HG03103 (cell line): ENCODE measurements around the gene NUTM2G.
"Not testable (repeated sequence)": the region's sequence is repeated elsewhere in the genome, so short reads cannot be mapped to it uniquely, and the experiment has no call there.

Experiments
- ATAC-seq: cut with Tn5 transposase; IDR thresholded peaks from one replicate; pipeline ENCODE4 v1.9.1; 2021; ENCODE audit warnings: low read depth; ENCODE audit not compliant: unreplicated experiment

NUTM2G gene

GRCh38 chr9:96928543-96928942 is at the start of gene NUTM2G:
NUTM2G (plus strand) TSS chr9:96928843; CDS start chr9:96929025, 182 bp downstream.
- ATAC-seq: not testable (repeated sequence)

DNA sequence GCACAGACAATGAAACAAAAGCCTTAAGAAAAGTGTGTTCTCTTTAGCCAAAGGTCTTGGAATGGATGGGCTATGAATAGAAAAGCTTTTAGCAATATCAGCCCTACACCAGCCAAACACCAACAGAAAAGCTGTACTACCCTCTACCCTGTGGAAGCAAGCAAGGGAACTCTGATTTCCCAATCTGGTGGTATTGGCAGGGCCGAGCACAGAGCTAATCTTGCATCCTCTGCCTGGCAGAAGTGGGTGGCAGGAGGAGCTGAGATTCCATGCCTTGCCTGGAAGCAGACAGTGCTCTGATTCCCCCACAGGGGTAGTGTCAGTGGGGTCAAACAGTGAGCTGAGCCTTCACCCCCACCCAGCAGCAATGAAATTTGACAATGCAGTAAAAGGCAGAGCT is 44.7 kb upstream of the NUTM2G start:
- ATAC-seq: no peak

DNA sequence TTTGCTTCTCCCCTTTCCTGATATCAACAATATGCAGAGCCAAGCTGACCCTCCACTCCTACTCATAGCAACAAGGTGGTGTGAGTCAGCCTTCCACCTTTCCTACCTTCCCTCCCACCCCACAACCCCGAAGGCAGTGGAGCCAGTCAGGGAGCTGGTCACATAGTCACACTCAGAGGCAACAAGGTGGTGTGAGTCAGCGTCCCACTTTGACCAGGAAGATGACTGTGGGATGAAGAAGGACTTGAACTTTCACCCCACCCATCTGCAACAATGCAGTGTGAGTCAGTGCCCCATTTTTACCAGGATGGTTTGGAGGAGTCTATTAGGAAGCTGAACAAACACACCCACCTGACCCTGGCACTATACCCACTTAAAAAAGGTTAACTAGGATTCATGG is 44.2 kb upstream of the NUTM2G start:
- ATAC-seq: no peak

DNA sequence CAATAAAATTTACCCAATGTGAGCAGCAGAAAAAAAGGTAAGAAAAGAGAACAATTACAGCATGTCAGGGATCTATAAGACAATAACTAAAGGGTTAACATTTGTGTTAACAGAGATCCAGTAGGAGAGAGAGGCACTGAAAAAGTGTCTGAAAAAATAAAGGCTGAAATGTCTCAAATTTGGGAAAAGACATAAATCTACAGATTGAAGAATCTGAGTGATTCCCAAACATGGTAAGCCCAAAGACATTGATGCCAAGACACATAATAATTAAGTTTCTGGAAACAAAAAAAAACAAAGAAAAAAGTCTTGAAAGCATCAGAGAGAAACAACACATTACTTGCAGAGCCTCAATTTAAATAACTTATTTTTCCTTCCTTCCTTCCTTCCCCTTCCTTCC is 43.2 kb upstream of the NUTM2G start:
- ATAC-seq: no peak

DNA sequence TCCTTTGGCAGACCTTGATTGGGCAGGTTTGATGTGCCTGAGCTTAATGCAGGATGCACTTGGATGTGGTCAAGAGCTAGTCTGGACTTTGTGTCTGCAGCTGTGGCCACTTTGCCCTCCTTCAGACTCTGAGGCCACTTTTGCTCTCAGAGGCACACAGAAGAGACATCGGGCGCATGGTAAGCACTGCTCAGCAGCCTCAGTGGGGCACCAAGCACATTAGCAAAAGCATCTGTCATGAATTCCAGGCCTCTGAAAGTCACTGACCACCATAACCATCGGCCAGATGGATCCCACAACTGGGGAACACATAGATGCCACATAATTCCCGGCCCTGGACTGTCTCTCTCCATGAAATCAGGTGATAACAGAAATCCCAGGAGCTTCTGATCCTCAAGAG is 40.1 kb upstream of the NUTM2G start:
- no peak for ATAC-seq

GRCh38 chr9:96892131-96892530 is 36.5 kb upstream of the NUTM2G start:
- ATAC-seq: no peak

GRCh38 chr9:96900010-96900409 is 28.6 kb upstream of the NUTM2G start:
- ATAC-seq: not testable (repeated sequence)

GRCh38 chr9:96904947-96905722 is 23.5 kb upstream of the NUTM2G start:
- ATAC-seq: not testable (repeated sequence)

DNA sequence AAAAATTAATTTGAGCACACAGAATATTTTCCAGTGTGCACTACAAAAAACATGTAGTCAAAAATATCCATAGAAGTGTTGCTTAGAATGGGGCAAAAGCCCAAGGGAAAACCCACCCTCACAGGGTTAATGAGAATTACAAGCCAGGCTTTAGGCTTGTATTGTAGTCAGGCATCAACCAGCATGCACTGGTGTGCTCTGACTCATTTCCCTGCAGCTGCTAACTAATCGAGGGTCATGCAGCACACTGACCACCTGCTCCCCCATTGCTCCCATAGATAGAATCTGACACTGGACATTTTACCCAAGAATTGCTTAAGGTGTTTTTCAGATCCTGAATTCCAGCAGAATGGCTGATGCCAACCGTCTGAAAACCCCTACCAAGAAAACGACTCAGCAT is 20.2 kb upstream of the NUTM2G start:
- not testable (repeated sequence) for ATAC-seq

- ATAC-seq: not testable (repeated sequence)
These were observed 13.1 kb upstream of the NUTM2G start for GRCh38 chr9:96915539-96915938.

DNA sequence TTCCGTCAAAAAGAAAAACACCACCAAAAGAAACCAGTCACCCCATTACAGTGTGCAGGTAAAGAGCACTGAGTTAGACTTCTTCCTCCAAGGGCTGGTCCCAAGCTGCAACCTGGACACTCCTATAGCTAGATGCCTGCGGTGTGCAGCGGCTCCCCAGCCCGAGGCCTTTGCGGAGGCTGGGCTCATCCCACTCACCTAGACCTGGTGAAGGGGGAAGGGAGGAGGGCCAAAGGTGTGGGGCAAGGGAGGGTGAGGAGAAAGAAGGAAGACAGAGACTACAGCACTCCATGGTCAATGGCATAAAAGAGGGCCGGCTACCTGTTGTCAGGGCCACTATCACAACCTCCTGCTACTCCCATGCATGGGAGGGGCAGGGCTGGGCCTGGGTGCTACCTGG is 12.1 kb upstream of the NUTM2G start:
- ATAC-seq: not testable (repeated sequence)

DNA sequence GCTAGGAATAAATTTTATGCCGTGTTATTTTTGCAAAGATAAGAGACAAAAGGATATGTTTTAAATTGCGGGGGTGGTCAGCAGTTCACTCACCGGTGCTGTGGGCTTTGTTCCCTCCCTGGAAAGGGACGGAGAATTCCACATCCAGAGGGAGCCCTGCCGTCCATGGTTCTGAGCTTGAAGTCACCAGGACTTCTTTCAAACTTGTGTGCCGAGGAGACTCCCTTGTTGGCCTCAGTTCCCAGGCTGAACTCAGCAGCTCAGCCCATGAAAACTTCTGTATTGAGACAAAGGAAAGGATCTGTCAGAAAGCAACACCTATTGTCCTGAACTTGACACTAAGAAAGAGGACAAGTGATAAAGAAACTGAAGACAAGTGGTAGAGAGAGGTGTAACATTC is 10.1 kb upstream of the NUTM2G start:
- ATAC-seq: not testable (repeated sequence)

- ATAC-seq: not testable (repeated sequence)
These were observed 7.8 kb upstream of the NUTM2G start for GRCh38 chr9:96920803-96921202.

GRCh38 chr9:96925587-96925986 is 3.1 kb upstream of the NUTM2G start:
- ATAC-seq: not testable (repeated sequence)

GRCh38 chr9:96931665-96932064 is 3.0 kb downstream of the NUTM2G start:
- ATAC-seq: not testable (repeated sequence)

- ATAC-seq: not testable (repeated sequence)
These were observed 5.5 kb downstream of the NUTM2G start for GRCh38 chr9:96934097-96934496.

- ATAC-seq: not testable (repeated sequence)
These were observed 6.1 kb downstream of the NUTM2G start for GRCh38 chr9:96934706-96935105.

GRCh38 chr9:96935401-96935800 is 6.8 kb downstream of the NUTM2G start:
- not testable (repeated sequence) for ATAC-seq

- not testable (repeated sequence) for ATAC-seq
These were observed 8.8 kb downstream of the NUTM2G start for GRCh38 chr9:96937442-96937841.

- ATAC-seq: not testable (repeated sequence)
These were observed 10.5 kb downstream of the NUTM2G start for GRCh38 chr9:96938957-96939665.

DNA sequence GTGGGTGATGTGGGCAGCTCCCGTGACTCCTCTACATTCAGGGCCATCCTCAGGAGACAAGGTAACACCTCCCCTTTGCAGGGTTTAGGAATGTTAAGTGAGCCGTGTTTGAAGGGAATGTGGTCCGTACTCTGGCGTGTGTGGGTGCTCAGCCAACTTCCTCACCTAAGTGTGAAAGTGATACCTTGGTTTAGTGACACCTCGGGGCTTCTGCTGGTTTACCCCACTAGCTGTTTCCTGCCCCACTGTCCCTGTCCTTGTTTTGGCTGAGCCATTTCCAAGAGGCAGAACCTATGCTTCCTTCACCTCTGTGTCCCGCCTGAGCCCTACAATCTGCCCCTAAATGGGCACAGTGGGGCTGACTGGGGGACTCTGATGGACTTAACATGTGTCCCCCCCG is 12.3 kb downstream of the NUTM2G start:
- ATAC-seq: not testable (repeated sequence)

DNA sequence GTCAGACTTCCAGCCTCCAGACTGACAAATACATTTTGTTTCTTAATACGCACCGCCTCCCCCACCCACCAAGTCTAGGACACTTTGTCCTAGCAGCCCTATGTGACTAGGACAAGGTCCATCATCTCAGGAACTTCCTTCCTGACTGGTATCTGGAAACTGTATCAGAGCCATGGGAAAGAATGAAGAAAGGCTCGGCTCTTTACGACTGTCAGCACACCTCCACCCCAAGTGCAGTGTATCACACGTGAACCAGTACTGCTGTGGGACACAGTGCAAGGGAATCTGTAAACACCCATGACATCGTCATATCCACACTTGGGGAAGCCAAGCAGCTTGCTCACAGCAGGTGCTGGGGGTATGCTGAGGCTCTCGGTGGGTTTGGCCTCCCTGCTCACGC is 13.0 kb downstream of the NUTM2G start:
- ATAC-seq: not testable (repeated sequence)
